Skeletal muscle satellite cell (primary cell): Measurements from ENCODE around the gene GLYATL1B. TPM values are rescaled to one million over a fixed set of nuclear protein-coding genes. Genes with fewer than 3 reads are reported as not detected.
"Not testable (repeated sequence)": the region's sequence is repeated elsewhere in the genome, so short reads cannot be mapped to it uniquely, and the experiment has no call there.

ENCODE experiments used
- H3K27me3 ChIP-seq: 2 replicates; pipeline ENCODE4 v1.7.0; 2013; ENCODE audit warnings: low read length; ENCODE audit not compliant: control insufficient read depth, insufficient read depth
- H3K36me3 ChIP-seq: 2 replicates; pipeline ENCODE4 v1.7.0; 2013; ENCODE audit warnings: mild to moderate bottlenecking, control low read depth, low read length; ENCODE audit not compliant: insufficient read depth
- H3K4me1 ChIP-seq: 2 replicates; pipeline ENCODE4 v1.7.0; 2013; ENCODE audit warnings: low read length; ENCODE audit not compliant: control insufficient read depth, insufficient read depth
- H3K4me2 ChIP-seq: 2 replicates; pipeline ENCODE4 v1.7.0; 2013; ENCODE audit warnings: mild to moderate bottlenecking, low read length
- H3K4me3 ChIP-seq: 2 replicates; pipeline ENCODE4 v1.7.0; 2013; ENCODE audit warnings: low read length
- H3K9ac ChIP-seq: 2 replicates; pipeline ENCODE4 v1.7.0; 2013; ENCODE audit warnings: mild to moderate bottlenecking, low read depth, low read length, moderate library complexity
- H3K9me3 ChIP-seq: replicated peaks from 2 replicates; pipeline ENCODE4 v1.7.0; 2013; ENCODE audit warnings: mild to moderate bottlenecking, control low read depth, low read length
- total RNA-seq: library from RNA; depleted of rRNA; stranded (reverse); fragments of >200 nt; gene quantifications from 2 replicates; pipeline ENCODE4 v1.2.3, GENCODE V29; 2012; rRNA removed

The GLYATL1B gene
- total RNA-seq = not detected in 2 replicates

GRCh38 chr11:59086007-59086406, at the start of gene GLYATL1B:
Gene GLYATL1B (plus strand): TSS chr11:59086307. CDS start chr11:59086307, 0 bp downstream.
- H3K4me1 ChIP-seq, H3K9ac ChIP-seq, H3K4me3 ChIP-seq, H3K9me3 ChIP-seq, H3K36me3 ChIP-seq, H3K4me2 ChIP-seq: not testable (repeated sequence)
- peaks cover 14% of the 10 kb centered on the region for H3K27me3 ChIP-seq

GRCh38 chr11:59036542-59036941, 49.6 kb upstream of the GLYATL1B start:
- H3K9me3 ChIP-seq, H3K27me3 ChIP-seq, H3K36me3 ChIP-seq, H3K9ac ChIP-seq, H3K4me1 ChIP-seq, H3K4me2 ChIP-seq, H3K4me3 ChIP-seq: not testable (repeated sequence)

- H3K27me3 ChIP-seq, H3K4me1 ChIP-seq, H3K9ac ChIP-seq, H3K4me2 ChIP-seq, H3K9me3 ChIP-seq, H3K36me3 ChIP-seq, H3K4me3 ChIP-seq: not testable (repeated sequence)
These were observed 48.7 kb upstream of the GLYATL1B start for GRCh38 chr11:59037434-59037833.

GRCh38 chr11:59040607-59041006, 45.5 kb upstream of the GLYATL1B start:
- Histone ChIP-seq H3K9me3 (no peaks in the 10 kb centered on the region), H3K4me2 (no peak overlapping the region), H3K4me1 (no peaks in the 10 kb centered on the region), H3K4me3 (no peak overlapping the region), H3K27me3 (peaks cover 4% of the 10 kb centered on the region), H3K9ac (no peak overlapping the region), H3K36me3 (no peaks in the 10 kb centered on the region)

- H3K9me3 ChIP-seq, H3K27me3 ChIP-seq, H3K36me3 ChIP-seq, H3K4me1 ChIP-seq, H3K4me3 ChIP-seq, H3K9ac ChIP-seq, H3K4me2 ChIP-seq: not testable (repeated sequence)
These were observed 34.7 kb upstream of the GLYATL1B start for GRCh38 chr11:59051383-59051782.

- not testable (repeated sequence) for H3K9me3 ChIP-seq, H3K4me3 ChIP-seq, H3K4me1 ChIP-seq, H3K36me3 ChIP-seq, H3K9ac ChIP-seq, H3K4me2 ChIP-seq, H3K27me3 ChIP-seq
These were observed 33.8 kb upstream of the GLYATL1B start for GRCh38 chr11:59052355-59052754.

DNA sequence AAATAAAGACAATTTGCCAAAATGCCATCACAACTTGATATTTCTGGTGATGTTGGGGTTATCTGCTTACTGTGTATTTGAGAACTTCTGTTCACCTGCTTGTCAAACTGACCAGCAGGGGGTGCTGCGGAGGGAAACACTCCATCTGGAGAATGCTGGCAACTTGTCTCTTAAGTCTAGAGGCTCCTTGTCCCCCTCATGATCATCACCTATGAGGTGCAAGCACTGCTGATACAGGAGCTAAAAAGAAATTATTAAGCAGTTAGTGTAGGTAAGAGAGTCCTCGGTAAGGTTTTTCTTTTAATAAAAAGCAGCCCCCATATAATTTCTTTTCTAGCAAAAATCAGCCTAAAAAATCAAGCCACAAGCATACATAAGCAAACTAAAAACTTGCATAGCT, 32.7 kb upstream of the GLYATL1B start:
- no peak overlapping the region for H3K4me3 ChIP-seq

GRCh38 chr11:59058120-59059033, 27.7 kb upstream of the GLYATL1B start:
- not testable (repeated sequence) for H3K9me3 ChIP-seq, H3K4me1 ChIP-seq, H3K9ac ChIP-seq, H3K4me3 ChIP-seq, H3K36me3 ChIP-seq
- peaks cover 47% of the 10 kb centered on the region for H3K27me3 ChIP-seq
- H3K4me2 ChIP-seq = peak overlapping the region; percentile 70

More for the DNA sequence above, 32.7 kb upstream of the GLYATL1B start:
- H3K4me1 ChIP-seq = no peaks in the 10 kb centered on the region
- peaks cover 11% of the 10 kb centered on the region for H3K27me3 ChIP-seq
- no peaks in the 10 kb centered on the region for H3K36me3 ChIP-seq
- no peak overlapping the region for H3K4me2 ChIP-seq
- no peaks in the 10 kb centered on the region for H3K9me3 ChIP-seq
- H3K9ac ChIP-seq = no peak overlapping the region

DNA sequence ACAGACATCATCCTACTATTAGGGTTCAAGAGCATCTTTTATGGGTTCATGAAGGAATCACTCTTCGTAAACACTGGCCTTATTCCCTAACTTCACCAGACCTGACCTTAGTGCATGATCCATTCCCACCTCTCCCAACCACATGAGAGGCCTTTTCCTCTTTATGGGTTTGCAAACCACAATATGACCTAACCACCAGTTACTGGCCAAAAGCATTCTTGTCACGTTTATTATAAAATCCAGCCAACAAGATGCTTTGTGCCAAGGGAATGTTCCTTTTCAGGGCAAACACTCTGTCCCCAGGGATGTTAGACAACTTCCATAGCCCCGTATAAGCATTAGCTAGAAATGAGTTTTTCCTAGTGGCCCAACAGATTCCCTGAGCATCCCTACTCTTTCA, 26.0 kb upstream of the GLYATL1B start:
- H3K4me1 ChIP-seq, H3K9ac ChIP-seq, H3K9me3 ChIP-seq, H3K4me2 ChIP-seq, H3K4me3 ChIP-seq, H3K36me3 ChIP-seq: not testable (repeated sequence)
- H3K27me3 ChIP-seq = peaks cover 59% of the 10 kb centered on the region

GRCh38 chr11:59062602-59063529, 23.2 kb upstream of the GLYATL1B start:
- Histone ChIP-seq H3K9ac (no peak overlapping the region), H3K4me3 (no peak overlapping the region), H3K4me2 (no peak overlapping the region), H3K27me3 (peaks cover 62% of the 10 kb centered on the region), H3K4me1 (no peaks in the 10 kb centered on the region), H3K36me3 (no peaks in the 10 kb centered on the region), H3K9me3 (no peaks in the 10 kb centered on the region)

GRCh38 chr11:59063996-59064727, 21.9 kb upstream of the GLYATL1B start:
- not testable (repeated sequence) for H3K4me1 ChIP-seq, H3K4me3 ChIP-seq, H3K9me3 ChIP-seq, H3K36me3 ChIP-seq, H3K9ac ChIP-seq, H3K4me2 ChIP-seq
- peaks cover 57% of the 10 kb centered on the region for H3K27me3 ChIP-seq
